Measurements from ENCODE around the gene LEFTY1.
A peak's percentile ranks its signal among the peaks of the same experiment; 100 is the strongest.
"Not testable (repeated sequence)": the region's sequence is repeated elsewhere in the genome, so short reads cannot be mapped to it uniquely, and the experiment has no call there.

Gene LEFTY1

DNA sequence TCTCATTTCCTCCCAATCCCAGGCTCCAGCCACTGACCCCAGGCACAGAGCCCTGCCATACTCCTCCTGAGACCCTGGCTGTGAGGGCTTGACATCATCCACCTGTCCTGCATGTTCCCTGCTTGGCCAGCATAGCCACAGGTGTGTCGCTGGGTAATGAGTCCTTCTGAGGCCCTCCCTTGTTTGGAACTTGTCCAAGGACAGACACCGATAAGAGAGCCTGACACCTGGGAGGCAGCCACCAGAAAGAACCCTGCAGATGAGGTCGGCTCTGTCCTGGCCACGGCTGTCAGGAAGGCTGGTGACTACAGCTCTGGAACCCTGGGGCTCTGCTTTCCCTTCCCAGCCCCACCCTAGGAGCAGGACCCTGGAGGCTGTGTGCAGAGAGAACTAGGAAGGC lies 41.3 kb downstream of the LEFTY1 start:
- DNase-seq: no peak

DNA sequence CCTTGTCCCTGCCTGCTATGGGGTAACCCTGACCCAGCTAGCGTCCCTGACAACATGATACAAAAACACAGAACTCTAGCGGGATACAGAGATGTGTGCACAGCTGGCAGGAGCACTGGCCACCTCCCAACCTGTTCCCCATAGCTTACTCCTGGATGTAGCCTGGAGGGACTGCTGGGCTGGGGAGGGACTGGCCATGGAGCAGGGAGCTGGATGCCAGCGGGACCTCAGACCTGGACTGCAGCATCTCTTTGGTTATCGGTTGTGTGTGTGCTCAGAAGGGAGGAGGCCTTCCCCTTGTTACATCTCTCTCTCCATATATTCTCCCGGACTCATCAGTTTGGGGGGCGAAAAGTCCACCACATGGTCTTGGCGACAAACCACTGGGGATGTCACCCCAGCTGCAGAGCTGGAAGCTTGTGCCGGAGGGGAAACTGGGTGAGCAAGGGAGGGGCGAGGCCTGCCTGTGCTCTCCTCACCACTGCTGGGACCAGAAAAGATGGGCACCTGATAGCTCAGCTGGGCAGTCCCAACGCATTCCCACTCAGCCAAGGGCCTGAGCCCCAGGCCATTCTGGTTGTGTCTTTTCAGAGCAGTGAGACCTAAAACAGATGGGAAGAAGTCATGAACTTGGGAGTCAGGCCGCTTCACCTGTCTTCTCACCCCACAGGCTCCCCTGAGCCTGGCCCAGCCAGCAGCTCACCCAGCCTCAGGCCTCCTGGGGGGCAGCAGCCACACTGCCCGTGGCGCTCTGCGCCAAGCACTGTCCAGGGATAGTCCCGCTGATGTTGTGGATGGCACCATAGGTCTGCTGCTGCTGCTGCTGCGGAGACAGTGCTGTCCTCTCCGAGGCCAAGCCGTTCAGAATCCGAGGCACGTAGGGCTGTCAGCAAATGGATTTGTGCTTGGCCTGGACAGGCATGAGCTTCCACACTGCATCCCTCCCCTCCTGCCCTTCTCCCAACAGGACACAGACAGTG lies 42.3 kb downstream of the LEFTY1 start:
- DNase-seq: no peak

GRCh38 chr1:225845571-225846259 lies 43.2 kb downstream of the LEFTY1 start:
- peak; percentile 71 for DNase-seq

DNA sequence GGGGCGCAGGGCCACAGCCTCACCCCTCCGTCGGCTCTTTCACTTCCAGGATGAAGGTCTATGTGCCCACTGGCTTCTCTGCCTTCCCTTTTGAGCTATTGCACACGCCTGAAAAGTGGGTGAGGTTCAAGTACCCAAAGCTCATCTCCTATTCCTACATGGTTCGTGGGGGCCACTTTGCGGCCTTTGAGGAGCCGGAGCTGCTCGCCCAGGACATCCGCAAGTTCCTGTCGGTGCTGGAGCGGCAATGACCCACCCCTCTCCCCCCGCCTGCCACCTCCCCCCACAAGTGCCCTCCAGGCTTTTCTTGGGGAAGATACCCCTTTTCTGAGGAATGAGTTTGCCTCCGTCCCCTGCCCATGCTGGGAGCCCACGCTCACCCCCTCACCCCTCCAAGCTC lies 43.8 kb downstream of the LEFTY1 start:
- DNase-seq: no peak

- DNase-seq: no peak
Observed at GRCh38 chr1:225844236-225845061, 44.5 kb downstream of the LEFTY1 start.

- no peak for DNase-seq
Observed at GRCh38 chr1:225843426-225843795, 45.5 kb downstream of the LEFTY1 start.

DNA sequence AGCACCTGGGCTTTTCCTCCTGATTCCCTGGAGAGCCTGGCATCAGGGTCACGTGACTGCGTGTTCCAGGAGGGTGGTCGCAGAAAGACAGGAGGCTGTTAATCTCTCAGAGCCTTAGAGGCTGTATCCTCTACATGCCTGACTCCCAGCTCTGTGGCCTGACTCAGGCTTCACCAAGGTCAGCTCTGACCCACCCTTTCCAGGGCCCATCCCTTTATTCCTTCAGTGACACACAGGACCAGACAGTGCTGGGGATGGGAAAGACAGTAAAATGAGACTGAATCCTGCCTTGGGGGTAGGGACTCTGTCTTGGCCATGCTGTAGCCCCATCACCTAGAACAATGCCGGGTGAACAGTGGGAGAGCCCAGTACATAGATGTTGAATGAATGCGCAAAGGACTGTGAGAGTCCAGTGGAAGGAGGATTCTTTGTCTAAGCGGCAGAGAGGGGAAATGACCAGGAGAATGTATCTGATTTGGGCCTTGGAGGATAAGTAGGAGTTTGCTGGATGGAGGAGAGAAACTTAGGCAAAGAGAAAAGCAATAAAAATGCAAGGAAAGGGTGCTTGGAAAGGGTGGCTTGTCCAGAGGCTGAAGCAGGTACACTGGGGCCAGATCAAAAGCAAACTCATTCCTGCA lies 46.0 kb downstream of the LEFTY1 start:
- no peak for DNase-seq

- DNase-seq: no peak
Observed at GRCh38 chr1:225842074-225842473, 46.9 kb downstream of the LEFTY1 start.

DNA sequence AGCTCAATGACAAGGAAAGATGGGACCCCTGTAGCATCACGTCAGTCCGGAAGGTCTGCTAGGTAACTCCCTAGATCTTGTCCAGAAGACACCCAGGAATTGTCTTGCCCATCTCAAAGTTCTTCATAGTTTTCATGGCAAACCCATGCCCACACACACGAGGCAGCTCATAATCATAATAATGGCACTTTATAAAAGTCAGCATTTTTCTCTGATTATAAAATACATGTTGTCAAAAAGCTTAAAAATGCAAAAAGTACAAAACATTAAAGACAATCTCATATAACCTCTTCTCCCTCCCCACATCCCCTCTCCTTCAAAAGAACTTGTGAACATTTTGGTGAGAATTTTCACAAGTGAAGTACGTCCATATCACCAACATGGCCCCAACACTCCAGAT lies 48.2 kb downstream of the LEFTY1 start:
- no peak for DNase-seq

DNA sequence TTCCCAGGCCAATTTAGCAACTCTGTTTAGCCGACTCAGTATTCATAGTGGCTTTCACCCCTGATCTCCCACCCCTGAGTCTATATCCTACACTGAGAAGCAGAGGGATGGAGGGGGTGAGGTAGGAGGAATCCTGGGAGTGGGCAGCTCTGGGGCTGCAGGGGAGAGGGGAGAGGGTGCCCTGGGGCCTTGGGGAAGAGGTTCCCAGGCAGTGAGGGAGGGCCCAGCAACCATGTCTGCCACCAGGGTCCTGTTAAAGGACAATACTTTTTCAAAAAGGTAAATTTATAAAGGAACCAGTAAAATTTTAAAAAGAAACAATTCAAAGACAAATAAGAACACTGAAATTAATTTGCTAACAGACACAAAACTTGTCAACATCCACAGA lies 48.7 kb downstream of the LEFTY1 start:
- no peak for DNase-seq

DNA sequence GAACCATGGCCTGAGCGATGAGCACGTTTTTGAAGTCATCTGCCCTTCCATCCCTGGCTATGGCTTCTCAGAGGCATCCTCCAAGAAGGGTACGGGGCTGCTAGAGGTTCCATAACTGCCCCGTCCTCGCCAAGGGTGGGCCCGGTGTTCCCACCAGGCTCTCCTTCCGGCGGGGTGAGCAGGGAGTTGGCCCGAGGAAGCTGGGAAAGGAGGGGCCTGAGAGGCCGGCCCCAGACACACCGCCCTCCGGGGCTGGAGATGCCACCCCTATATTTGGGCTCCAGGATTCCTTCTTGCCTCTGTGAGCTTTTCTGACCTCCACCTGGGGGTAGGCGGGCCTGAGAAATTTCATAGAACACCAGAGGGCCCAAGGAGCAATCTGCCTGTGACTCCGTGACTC lies 50.2 kb downstream of the LEFTY1 start:
- no peak for DNase-seq

DNA sequence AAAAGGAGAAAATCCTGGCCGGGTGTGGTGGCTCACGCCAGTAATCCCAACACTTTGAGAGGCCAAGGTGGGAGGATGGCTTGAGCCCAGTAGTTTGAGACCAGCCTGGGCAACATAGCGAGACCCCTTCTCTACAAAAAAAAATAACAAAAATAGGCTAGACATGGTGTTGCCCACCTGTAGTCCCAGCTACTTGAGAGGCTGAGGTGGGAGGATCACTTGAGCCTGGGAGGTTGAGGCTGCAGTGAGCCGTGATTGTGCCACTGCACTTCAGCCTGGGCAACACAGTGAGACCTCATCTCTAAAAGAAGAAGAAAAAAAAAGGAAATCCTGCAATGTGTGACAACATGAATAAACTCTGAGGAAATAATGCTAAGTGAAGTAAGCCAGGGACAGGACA lies 52.6 kb downstream of the LEFTY1 start:
- DNase-seq: not testable (repeated sequence)

Measured in amniotic stem cell (primary cell).